Stimulated activated CD8-positive, alpha-beta memory T cell treated with anti-CD3 and anti-CD28 coated beads, Interleukin-7, amount 100 ng/mL, for 4 hours (primary cell): ENCODE measurements around the gene MYOM3.

Experiments used
- DNase-seq, 2 donors: peaks; one replicate each; pipeline ENCODE4 v3.0.0-alpha.2; 2020; ENCODE audit warnings: low read depth in 2 of 2

The MYOM3 gene

DNA sequence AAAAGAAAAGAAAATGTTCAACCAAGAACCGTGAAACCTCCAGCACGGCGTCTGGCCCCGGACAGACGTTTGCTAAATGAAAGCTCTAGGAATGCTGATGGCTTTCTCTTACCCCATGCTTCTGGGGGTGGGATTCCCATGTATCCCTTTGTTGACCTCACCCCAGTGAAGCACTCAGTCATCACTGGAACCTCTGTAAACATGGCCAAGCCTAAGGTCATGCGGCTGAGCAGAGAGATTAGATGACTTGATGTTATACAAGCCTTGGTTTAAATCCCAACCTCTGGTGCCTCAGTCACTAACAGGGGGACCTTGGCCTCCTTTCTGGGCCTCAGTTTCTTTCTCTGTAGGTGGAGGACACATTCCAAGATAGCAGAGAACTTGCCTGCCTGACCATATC, 2.8 kb upstream of the MYOM3 start:
- DNase-seq = no peak

- DNase-seq = no peak
Measured at GRCh38 chr1:24113641-24114033, 1.7 kb upstream of the MYOM3 start.

DNA sequence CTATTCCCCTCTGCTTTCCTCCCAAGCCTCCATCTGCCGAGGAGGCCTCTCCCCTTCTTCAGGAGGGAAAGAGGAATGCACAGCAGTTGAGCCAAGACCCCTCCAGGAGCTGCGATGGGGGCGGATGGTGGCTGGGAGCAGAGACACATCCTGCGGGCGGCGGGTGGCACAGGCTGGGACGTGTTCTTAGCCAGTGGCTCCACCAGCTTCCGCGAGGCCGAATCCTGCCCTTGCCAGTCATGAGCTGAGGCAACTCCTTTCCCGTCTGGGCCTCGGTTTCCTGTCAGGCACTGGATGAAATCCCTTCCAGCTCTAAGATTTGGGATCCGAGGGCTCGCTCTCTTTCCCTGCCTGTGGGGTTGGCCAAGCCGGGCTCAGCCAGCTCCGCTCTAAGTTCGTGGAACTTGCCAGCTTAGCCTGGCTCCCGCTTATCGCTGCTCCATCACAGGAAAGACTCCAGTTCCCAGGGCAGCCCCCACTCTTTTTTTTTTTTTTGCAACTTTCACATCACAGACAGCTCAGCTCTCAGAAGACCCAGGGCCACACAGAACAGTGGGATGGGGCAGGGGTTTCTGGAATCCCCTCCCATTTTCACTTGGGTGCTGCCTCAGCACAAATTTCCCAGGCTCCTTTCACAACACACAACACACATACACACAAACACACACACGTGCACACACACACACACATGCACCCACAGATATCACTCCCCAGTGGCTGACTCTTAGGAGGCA, 506 bp downstream of the MYOM3 start:
- no peak for DNase-seq

GRCh38 chr1:24110642-24111261, 1.2 kb downstream of the MYOM3 start:
- no peak for DNase-seq

- DNase-seq = no peak
Measured at GRCh38 chr1:24109686-24110475, 2.1 kb downstream of the MYOM3 start.

DNA sequence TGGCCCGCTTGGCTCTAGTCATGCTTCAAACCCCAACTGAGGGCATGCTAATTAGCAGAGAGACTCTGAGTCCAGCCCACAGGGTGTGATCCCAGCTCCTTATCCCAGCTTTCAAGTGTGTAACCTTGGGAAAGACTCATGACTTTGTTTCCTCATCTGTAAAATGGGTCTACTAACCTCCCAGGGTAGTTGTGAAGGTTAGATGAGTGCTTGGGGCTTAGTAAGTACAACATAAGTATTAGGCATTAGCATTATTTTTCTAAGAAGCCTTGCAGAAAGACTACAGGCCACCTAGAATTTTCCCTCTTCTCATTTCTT, 2.8 kb downstream of the MYOM3 start:
- DNase-seq = no peak

DNA sequence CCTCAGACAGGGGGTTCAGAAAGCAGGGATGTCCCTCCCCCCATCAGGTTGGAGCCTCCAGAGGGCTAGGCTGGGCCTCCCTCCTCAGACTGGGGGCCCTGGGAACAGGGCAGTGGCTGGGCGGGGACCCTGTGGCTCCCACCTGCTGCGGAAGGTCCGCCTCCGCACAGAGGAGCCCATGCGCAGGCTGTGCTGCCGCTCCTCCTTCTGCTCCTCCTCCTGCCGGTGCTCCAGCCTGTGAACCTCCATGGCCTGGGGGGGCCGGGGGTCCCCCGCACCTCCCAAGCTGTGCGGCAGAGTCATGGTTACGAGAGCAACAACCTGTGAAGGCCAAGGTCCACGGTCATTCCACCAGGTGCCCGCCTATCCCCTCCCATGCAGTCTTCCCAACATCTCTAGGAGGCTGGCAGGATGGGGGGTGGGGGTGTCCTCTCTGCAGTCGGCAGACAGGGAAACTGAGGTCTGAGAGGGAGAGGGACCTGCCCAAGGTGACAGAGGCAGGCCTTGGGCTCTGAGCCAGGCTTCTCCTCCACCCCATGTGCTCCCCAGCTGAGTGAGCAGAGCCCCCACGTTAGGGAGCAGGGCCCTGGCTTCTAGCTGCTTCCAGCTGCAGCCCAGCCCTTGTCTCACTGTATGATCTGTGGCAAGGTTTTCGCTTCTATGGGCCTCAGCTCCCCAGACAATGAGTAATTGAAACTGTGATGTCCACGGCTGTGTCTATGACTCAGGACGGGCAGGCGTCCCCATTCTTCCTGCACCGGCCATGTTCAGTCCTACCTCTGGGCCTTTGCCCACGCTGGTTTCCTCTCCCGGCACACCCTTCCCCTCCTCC, 3.4 kb downstream of the MYOM3 start:
- no peak for DNase-seq

DNA sequence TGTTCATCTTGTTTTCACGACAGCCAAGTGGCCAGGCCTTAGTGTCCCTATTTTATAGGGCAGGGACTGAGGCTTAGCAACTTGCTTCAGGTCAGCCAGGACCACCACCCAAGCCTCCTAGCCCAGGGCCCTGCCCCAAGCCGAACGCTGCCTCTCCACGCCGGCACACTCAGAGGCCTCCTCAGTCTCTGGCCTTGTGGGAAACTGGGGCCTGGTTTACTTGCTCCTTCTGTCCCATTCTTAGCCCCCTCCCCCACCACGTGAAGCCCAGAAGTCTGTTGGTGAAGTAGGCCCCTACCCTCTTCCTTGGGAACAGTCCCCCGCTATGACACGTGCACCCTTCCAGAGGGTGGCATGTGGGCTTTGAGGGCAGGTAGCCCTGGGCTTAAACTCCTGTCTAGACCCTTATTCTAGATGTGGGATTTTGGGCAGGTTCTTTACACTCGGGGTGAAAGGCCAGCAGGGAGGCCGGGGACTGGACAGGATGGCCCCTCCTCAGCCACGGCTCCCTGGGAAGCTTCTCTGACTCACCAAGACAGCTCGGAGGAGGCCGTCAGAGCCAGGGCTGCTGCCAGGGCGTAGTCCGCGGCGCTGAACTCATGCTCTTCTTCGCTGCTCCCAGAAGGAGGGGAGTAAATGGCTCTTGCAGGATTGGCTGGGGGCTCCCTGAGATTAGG, 4.3 kb downstream of the MYOM3 start:
- DNase-seq = no peak

- no peak for DNase-seq
Measured at GRCh38 chr1:24105368-24106160, 6.4 kb downstream of the MYOM3 start.

DNA sequence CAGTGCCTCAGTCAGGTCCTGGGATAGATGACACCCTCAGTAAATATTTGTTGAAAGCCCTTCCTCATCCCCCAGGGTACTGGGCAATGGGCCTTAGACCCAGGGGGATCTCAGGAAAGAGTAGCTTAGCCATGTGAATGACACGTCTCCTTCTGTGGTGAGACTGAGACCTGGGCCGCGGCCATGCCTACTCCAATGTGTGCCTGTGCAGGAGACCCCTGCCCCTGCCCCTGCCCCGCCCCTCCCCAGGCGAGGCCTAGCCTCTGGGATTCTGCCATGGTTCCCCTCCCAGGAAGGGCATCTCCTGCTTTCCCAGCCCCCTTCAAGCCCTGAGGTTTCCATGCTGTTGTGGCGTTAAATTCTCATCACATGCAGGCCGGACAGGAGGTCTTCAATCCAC, 7.1 kb downstream of the MYOM3 start:
- no peak for DNase-seq

DNA sequence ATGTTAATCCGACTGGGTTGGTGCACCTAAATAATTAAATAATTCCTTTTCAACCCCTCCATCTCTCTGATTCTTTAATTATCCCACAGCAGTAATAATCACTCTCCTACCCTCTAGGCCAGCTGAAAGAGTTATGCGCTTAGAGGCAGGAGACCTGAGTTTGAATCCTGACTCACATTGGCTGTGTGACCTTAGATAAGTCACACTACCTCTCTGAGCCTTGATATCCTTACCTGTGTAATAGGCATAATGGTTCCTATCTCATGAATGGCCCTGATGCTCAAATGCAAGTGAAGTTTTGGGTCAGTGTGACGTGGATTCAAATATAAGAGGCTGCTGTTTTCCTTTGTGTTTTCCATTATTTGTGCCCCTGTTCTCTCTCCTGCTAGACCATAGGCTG, 8.1 kb downstream of the MYOM3 start:
- no peak for DNase-seq

DNA sequence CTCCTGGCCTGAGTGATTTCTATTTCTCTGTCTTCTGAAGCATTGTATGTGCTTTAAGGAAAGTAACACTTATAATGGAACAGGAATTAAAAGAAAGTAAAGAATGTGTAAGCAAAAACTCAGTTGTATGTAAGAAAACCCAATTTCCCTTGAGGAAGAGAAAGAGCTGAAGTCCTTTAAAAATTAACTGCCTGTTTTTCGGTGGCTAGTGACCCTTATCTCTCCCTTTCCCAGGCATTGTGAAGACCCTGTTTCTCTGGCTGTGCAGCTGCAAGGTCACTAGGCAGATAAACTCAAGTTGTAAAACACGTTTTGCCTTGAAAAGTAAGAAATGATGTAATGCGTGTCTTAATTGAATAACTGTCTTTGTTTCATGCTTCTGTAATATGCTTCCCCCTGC, 8.5 kb downstream of the MYOM3 start:
- DNase-seq = no peak

DNA sequence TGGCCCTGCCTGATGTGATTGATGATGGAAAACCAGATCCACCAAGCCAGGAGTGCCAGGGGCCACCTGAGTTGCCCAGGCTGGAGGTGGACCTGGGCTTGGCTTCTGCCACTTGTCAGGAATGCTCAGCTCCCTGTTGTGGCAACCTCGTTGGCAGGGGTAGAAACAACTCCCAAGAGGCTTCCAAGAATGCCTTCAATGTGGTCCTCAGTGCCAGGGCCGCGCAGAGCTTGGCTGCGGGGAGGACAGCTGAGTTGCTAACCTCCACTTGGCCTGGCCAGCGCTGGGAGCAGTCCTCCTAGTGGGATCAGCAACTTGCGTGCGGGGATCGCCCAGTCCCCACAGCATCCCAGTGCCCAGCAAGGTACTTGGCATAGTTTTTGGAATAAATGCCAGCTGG, 9.0 kb downstream of the MYOM3 start:
- DNase-seq = no peak

GRCh38 chr1:24101796-24102586, 9.9 kb downstream of the MYOM3 start:
- DNase-seq = no peak

GRCh38 chr1:24100945-24101737, 10.8 kb downstream of the MYOM3 start:
- no peak for DNase-seq

GRCh38 chr1:24098943-24099638, 12.8 kb downstream of the MYOM3 start:
- no peak for DNase-seq

GRCh38 chr1:24098102-24098501, 13.8 kb downstream of the MYOM3 start:
- no peak for DNase-seq

DNA sequence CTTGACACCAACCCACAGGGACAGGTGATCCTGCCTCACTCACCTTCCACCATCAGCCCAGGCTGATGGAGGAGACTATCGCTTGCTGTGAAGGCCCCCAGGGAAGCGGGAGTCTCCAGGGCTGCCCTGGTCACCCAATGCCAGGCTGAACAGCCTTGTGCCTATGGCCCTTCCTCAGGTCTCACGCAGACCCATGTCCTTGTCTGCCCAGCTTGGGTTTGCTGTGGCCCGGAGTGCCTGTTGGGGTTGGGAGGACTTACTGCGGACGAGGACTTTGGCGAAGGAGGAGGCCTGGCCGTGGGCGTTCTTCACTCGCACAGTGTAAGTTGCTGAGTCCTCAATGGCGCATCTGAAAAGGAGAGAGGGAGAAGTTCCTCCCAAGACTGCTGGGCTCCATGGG, 14.3 kb downstream of the MYOM3 start:
- DNase-seq = no peak

DNA sequence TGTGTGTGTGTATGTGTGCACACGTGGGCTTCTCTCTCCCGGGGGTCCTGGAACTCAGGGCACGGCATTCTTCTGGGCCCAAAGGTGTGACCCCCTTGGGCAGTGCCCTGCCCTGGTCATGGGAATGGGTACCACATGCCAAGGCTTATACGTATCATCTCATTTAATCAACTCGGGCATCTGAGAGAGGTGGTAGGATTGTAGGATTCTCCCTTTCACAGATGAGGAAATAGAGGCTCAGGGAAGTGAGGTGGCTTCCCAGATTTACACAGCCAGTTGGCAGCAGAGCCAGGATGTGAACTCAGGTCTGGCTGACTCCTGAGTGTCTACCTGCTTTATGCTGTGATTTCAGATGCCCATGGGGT, 15.2 kb downstream of the MYOM3 start:
- DNase-seq = no peak
